Activated B cell treated with CpG ODN at 0.5 μM for 24 hours (primary cell): ENCODE measurements around the gene ARHGEF10L. TPM values are rescaled to one million over a fixed set of nuclear protein-coding genes. Genes with fewer than 3 reads are reported as not detected.

Source experiments
- ATAC-seq: fragments of 200-7000 bp; cut with Tn5 transposase; one replicate; pipeline ENCODE4 v1.10.0; 2021; ENCODE audit warnings: low read depth, mild to moderate bottlenecking, moderate library complexity
- CTCF ChIA-PET: fragments of 350-600 bp; sonication (Branson Sonifier 250); formaldehyde crosslinking; loops from one replicate; lab custom pipeline; 2021; ENCODE audit warnings: antibody characterized with exemption; lab: Charles Lee
- POLR2A ChIA-PET: fragments of 350-600 bp; sonication (Branson Sonifier 250); formaldehyde crosslinking; loops from one replicate; lab custom pipeline; 2021; ENCODE audit warnings: antibody characterized with exemption; lab: Charles Lee
- DNase-seq: peaks from one replicate; pipeline ENCODE4 v3.0.0; 2022
- H3K27ac Mint-ChIP-seq: one replicate; pipeline ENCODE4 v1.8.0; 2020; ENCODE audit warnings: mixed read lengths
- H3K27me3 Mint-ChIP-seq: one replicate; pipeline ENCODE4 v1.8.0; 2021; ENCODE audit warnings: mixed read lengths
- H3K36me3 Mint-ChIP-seq: one replicate; pipeline ENCODE4 v1.8.0; 2021; ENCODE audit warnings: low read depth, mixed read lengths
- H3K4me1 Mint-ChIP-seq: one replicate; pipeline ENCODE4 v1.8.0; 2021; ENCODE audit warnings: mixed read lengths
- H3K4me3 Mint-ChIP-seq: one replicate; pipeline ENCODE4 v1.8.0; 2020; ENCODE audit warnings: mild to moderate bottlenecking, mixed read lengths
- H3K9me3 Mint-ChIP-seq: one replicate; pipeline ENCODE4 v1.8.0; 2020; ENCODE audit warnings: mixed read lengths
- intact Hi-C: fragments of 100-400 bp; cut with micrococcal nuclease; formaldehyde crosslinking; loops from one replicate; pipeline ENCODE4 v1.15.1; 2024
- total RNA-seq: library from RNA; stranded (reverse); gene quantifications from 2 replicates; pipeline ENCODE4 v1.2.3, GENCODE V29; 2022
- TF ChIP-seq, protein P1 (sequence below): fragments of 200-600 bp; IDR thresholded peaks from one replicate; pipeline ENCODE4 v1.8.0; 2022; ENCODE audit warnings: antibody characterized with exemption, mild to moderate bottlenecking

The ARHGEF10L gene
- total RNA-seq, 1 donor from 2014 or later = 0.62 TPM

- H3K9me3 Mint-ChIP-seq = no peaks in the 10 kb centered on the region
- no peak overlapping the region for H3K4me3 Mint-ChIP-seq
- H3K4me1 Mint-ChIP-seq = no peaks in the 10 kb centered on the region
- H3K27me3 Mint-ChIP-seq = no peaks in the 10 kb centered on the region
- intact Hi-C loops = no loop called here
- ChIA-PET POLR2A (no interaction called here), CTCF (no interaction called here)
- ATAC-seq = no peak
- DNase-seq = no peak
- TF ChIP-seq, protein P1, sequence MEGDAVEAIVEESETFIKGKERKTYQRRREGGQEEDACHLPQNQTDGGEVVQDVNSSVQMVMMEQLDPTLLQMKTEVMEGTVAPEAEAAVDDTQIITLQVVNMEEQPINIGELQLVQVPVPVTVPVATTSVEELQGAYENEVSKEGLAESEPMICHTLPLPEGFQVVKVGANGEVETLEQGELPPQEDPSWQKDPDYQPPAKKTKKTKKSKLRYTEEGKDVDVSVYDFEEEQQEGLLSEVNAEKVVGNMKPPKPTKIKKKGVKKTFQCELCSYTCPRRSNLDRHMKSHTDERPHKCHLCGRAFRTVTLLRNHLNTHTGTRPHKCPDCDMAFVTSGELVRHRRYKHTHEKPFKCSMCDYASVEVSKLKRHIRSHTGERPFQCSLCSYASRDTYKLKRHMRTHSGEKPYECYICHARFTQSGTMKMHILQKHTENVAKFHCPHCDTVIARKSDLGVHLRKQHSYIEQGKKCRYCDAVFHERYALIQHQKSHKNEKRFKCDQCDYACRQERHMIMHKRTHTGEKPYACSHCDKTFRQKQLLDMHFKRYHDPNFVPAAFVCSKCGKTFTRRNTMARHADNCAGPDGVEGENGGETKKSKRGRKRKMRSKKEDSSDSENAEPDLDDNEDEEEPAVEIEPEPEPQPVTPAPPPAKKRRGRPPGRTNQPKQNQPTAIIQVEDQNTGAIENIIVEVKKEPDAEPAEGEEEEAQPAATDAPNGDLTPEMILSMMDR = no peak
- H3K36me3 Mint-ChIP-seq = no peaks in the 10 kb centered on the region
- no peak overlapping the region for H3K27ac Mint-ChIP-seq
Measured at GRCh38 chr1:17600321-17600720, 60.8 kb downstream of the ARHGEF10L start.

GRCh38 chr1:17601643-17602382 is 62.3 kb downstream of the ARHGEF10L start:
- intact Hi-C loops = no loop called here
- Mint-ChIP-seq H3K4me3 (no peak overlapping the region), H3K9me3 (no peaks in the 10 kb centered on the region), H3K4me1 (no peaks in the 10 kb centered on the region), H3K36me3 (no peaks in the 10 kb centered on the region), H3K27me3 (no peaks in the 10 kb centered on the region), H3K27ac (no peak overlapping the region)
- ATAC-seq = no peak
- POLR2A ChIA-PET = no interaction called here
- TF ChIP-seq, protein P1 = no peak
- CTCF ChIA-PET = no interaction called here
- no peak for DNase-seq

GRCh38 chr1:17603091-17603841 is 63.8 kb downstream of the ARHGEF10L start:
- DNase-seq (no peak), ATAC-seq (no peak)
- H3K27me3 Mint-ChIP-seq = no peaks in the 10 kb centered on the region
- TF ChIP-seq, protein P1 = no peak
- no peak overlapping the region for H3K4me3 Mint-ChIP-seq
- H3K9me3 Mint-ChIP-seq = no peaks in the 10 kb centered on the region
- ChIA-PET POLR2A (no interaction called here), CTCF (no interaction called here)
- no peaks in the 10 kb centered on the region for H3K36me3 Mint-ChIP-seq
- intact Hi-C loops = no loop called here
- H3K4me1 Mint-ChIP-seq = no peaks in the 10 kb centered on the region
- H3K27ac Mint-ChIP-seq = no peak overlapping the region

DNA sequence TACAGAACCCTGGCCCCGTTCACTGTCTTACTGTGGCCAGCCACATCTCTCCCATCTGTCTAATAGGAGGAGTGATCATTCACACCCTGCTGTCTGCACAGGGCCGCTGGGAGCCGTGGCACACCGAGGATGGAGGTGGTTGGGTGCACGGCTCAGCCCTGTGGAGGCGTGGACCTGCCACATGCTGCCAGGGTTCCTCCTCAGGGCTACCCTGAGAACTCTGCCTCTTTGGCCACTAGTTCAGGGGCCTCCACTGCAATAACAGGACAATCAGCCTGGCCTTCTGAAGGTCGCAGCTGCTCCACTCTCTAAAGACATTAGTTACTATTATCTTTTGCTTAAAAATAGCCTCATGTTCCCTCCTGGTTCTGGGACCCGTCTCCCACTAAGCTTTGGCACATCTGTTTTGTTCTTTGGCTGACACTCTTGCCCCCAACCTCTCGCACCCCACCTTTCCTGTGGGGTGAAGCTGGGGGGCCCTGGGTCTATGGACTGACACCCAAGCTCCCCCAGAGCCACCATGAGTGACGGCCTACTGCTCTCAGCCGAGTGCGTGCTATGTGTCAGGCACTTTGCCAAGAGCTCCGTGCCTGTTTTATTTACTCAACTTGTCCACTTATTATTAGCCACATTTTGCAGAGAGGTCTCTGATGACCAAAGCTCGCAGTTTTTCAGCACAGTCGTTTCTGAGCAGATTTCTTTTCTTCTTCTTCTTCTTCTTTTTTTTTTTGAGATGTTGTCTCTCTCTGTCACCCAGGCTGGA is 66.3 kb downstream of the ARHGEF10L start:
- H3K4me1 Mint-ChIP-seq = no peaks in the 10 kb centered on the region
- no peak for ATAC-seq
- TF ChIP-seq, protein P1 = no peak
- no peak for DNase-seq
- ChIA-PET CTCF (interaction anchor here (3.5 kb wide), 1 partner anchor 103 kb away, joined by 26 read pairs; no protein-coding TSS in a partner anchor), POLR2A (no interaction called here)
- H3K27ac Mint-ChIP-seq = no peak overlapping the region
- no peaks in the 10 kb centered on the region for H3K9me3 Mint-ChIP-seq
- H3K27me3 Mint-ChIP-seq = no peaks in the 10 kb centered on the region
- H3K4me3 Mint-ChIP-seq = no peak overlapping the region
- intact Hi-C loops = loop anchor here (1.0 to 2.0 kb wide), 3 partner anchors 103 to 185 kb away; no protein-coding TSS in a partner anchor
- no peaks in the 10 kb centered on the region for H3K36me3 Mint-ChIP-seq
